ENCODE measurements around the gene SEC22A.

Gene SEC22A

GRCh38 chr3:123275691-123276090 is 73.9 kb downstream of the SEC22A start:
- no peak for TF ChIP-seq CTCF (IDR thresholded peaks at IDR 0.05; ENCODE audit: insufficient read depth, low read depth, low read length, missing control alignments)
- DNase-seq (ENCODE audit: low read depth): no peak
- H3K4me3 ChIP-seq (ENCODE audit: low read depth, low read length): no peak overlapping the region

- no peak overlapping the region for H3K4me3 ChIP-seq (ENCODE audit: low read depth, low read length)
- no peak for TF ChIP-seq CTCF (IDR thresholded peaks at IDR 0.05; ENCODE audit: insufficient read depth, low read depth, low read length, missing control alignments)
- DNase-seq (ENCODE audit: low read depth): no peak
These were observed 74.7 kb downstream of the SEC22A start for GRCh38 chr3:123276346-123277006.

GRCh38 chr3:123277106-123277505 is 75.4 kb downstream of the SEC22A start:
- no peak overlapping the region for H3K4me3 ChIP-seq (ENCODE audit: low read depth, low read length)
- no peak for DNase-seq (ENCODE audit: low read depth)
- no peak for TF ChIP-seq CTCF (IDR thresholded peaks at IDR 0.05; ENCODE audit: insufficient read depth, low read depth, low read length, missing control alignments)

- DNase-seq (ENCODE audit: low read depth): no peak
- H3K4me3 ChIP-seq (ENCODE audit: low read depth, low read length): no peak overlapping the region
- no peak for TF ChIP-seq CTCF (IDR thresholded peaks at IDR 0.05; ENCODE audit: insufficient read depth, low read depth, low read length, missing control alignments)
These were observed 76.7 kb downstream of the SEC22A start for GRCh38 chr3:123278446-123278845.

- TF ChIP-seq CTCF (IDR thresholded peaks at IDR 0.05; ENCODE audit: insufficient read depth, low read depth, low read length, missing control alignments): no peak
- DNase-seq (ENCODE audit: low read depth): no peak
- H3K4me3 ChIP-seq (ENCODE audit: low read depth, low read length): no peak overlapping the region
These were observed 77.4 kb downstream of the SEC22A start for GRCh38 chr3:123279121-123279520.

GRCh38 chr3:123281406-123281805 is 79.7 kb downstream of the SEC22A start:
- no peak for TF ChIP-seq CTCF (IDR thresholded peaks at IDR 0.05; ENCODE audit: insufficient read depth, low read depth, low read length, missing control alignments)
- H3K4me3 ChIP-seq (ENCODE audit: low read depth, low read length): no peak overlapping the region
- no peak for DNase-seq (ENCODE audit: low read depth)

- TF ChIP-seq CTCF (IDR thresholded peaks at IDR 0.05; ENCODE audit: insufficient read depth, low read depth, low read length, missing control alignments): no peak
- no peak for DNase-seq (ENCODE audit: low read depth)
- no peak overlapping the region for H3K4me3 ChIP-seq (ENCODE audit: low read depth, low read length)
These were observed 80.2 kb downstream of the SEC22A start for GRCh38 chr3:123281929-123282328.
